Mammary epithelial cell (primary cell): ENCODE data around the gene SEC61A1.

Experiments used
- CTCF ChIP-seq, 2 donors: IDR thresholded peaks in 1 of 2; conservative IDR thresholded peaks in 1 of 2; 2 replicates each; pipeline ENCODE4 v1.5.1; 2011 to 2012; ENCODE audit warnings: inconsistent platforms in 2 of 2, low read length in 2 of 2, mild to moderate bottlenecking in 2 of 2, control low read depth in 1 of 2, low read depth in 1 of 2; ENCODE audit not compliant: insufficient read depth in 1 of 2; ENCODE audit errors: extremely low read depth in 1 of 2
- EZH2 ChIP-seq: IDR thresholded peaks from 2 replicates; pipeline ENCODE4 v1.6.1; 2012; ENCODE audit warnings: low read length, inconsistent platforms, borderline replicate concordance

GRCh38 chr3:128091586-128091985 lies 39.3 kb downstream of the SEC61A1 start:
- TF ChIP-seq CTCF (conservative IDR thresholded peaks at IDR 0.05 in 1 of 2, IDR thresholded peaks at IDR 0.05 in 1 of 2; ENCODE audit: extremely low read depth in 1 of 2, insufficient read depth in 1 of 2, low read depth in 1 of 2, low read length in 2 of 2) (no peak), EZH2 (no peak)
